Bronchial epithelial cell (primary cell): ENCODE measurements around the gene IQSEC3. TPM values are rescaled to one million over a fixed set of nuclear protein-coding genes. Genes with fewer than 3 reads are reported as not detected.

Source experiments
- DNase-seq: peaks from one replicate; pipeline ENCODE4 v3.0.0-alpha.2; 2010; ENCODE audit warnings: low read depth
- FAIRE-seq: peaks from 2 replicates; lab custom pipeline; 2011; peaks lifted over from hg19 to GRCh38; lab: Jason Lieb, UNC
- H3K27me3 ChIP-seq: 2 replicates; pipeline ENCODE4 v1.5.1; 2011; ENCODE audit warnings: low read length; ENCODE audit not compliant: control insufficient read depth, insufficient read depth
- H3K36me3 ChIP-seq: 2 replicates; pipeline ENCODE4 v1.5.1; 2011; ENCODE audit warnings: low read length; ENCODE audit not compliant: control insufficient read depth, insufficient read depth
- H3K4me3 ChIP-seq: 2 replicates; pipeline ENCODE4 v1.5.1; 2011; ENCODE audit warnings: mild to moderate bottlenecking, low read depth, low read length, control low read depth
- total RNA-seq: library from RNA; depleted of rRNA; stranded (reverse); fragments of >200 nt; gene quantifications from 2 replicates; pipeline ENCODE4 v1.2.1, GENCODE V29; 2014
- TF ChIP-seq, protein P1 (sequence below): IDR thresholded peaks from 2 replicates; pipeline ENCODE4 v1.5.1; 2011; ENCODE audit warnings: mild to moderate bottlenecking, moderate library complexity, low read length, control low read depth, inconsistent platforms; ENCODE audit not compliant: insufficient read depth, severe bottlenecking

The IQSEC3 gene
- total RNA-seq, 1 donor from 2014 or later = not detected

DNA sequence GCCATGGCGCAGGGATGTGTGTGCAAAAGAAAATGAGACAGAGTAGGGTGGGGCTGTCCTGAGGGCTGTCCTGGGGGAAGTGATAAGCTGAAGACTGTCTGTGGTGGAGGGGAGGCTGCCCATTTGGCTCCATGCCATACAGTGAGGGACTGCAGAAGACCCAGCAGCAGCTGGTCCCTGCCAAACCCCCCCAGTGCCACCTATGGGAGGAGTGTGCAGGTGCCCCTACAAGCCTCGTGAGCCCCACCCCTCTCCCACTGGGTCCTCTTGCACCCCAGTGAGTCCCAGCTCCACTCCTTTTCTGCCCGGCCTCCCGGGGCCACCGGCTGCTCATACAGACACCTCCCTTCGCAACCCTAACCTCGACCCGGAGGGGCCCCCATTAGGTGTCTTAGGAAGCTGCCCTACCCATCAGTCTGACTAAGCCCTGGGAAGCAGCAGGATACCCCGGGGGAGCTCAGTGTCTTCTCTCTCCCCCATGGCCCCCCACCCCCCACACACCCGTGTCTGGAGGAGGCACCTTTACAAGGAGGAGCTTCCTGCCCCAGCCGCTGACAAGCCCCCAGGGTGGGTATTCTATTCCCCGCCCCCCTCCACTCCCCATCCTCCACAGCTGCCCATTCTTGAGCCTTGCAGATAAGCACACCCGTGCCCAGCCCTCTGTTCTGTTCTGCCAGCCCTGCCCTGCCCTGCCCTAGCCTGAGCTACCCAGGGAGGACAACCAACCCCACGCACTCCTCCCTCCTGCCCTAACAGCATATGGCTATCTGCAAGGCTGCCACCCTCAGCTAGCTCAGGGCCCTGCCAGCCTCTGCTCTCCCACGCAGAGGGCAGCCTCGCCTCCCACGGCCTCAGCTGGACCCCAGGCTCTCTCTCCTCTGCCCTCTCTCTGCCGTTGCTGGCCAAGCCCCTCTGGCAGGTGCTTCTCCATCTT lies 105.4 kb downstream of the IQSEC3 start:
- TF ChIP-seq, protein P1, sequence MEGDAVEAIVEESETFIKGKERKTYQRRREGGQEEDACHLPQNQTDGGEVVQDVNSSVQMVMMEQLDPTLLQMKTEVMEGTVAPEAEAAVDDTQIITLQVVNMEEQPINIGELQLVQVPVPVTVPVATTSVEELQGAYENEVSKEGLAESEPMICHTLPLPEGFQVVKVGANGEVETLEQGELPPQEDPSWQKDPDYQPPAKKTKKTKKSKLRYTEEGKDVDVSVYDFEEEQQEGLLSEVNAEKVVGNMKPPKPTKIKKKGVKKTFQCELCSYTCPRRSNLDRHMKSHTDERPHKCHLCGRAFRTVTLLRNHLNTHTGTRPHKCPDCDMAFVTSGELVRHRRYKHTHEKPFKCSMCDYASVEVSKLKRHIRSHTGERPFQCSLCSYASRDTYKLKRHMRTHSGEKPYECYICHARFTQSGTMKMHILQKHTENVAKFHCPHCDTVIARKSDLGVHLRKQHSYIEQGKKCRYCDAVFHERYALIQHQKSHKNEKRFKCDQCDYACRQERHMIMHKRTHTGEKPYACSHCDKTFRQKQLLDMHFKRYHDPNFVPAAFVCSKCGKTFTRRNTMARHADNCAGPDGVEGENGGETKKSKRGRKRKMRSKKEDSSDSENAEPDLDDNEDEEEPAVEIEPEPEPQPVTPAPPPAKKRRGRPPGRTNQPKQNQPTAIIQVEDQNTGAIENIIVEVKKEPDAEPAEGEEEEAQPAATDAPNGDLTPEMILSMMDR = no peak
- Histone ChIP-seq H3K27me3 (peaks cover 6% of the 10 kb centered on the region), H3K4me3 (no peak overlapping the region), H3K36me3 (no peaks in the 10 kb centered on the region)
- FAIRE-seq (no peak), DNase-seq (no peak)

GRCh38 chr12:172732-173161 lies 106.2 kb downstream of the IQSEC3 start:
- TF ChIP-seq, protein P1 = no peak
- Histone ChIP-seq H3K36me3 (no peaks in the 10 kb centered on the region), H3K27me3 (peaks cover 4% of the 10 kb centered on the region), H3K4me3 (no peak overlapping the region)
- FAIRE-seq = no peak
- DNase-seq = no peak

DNA sequence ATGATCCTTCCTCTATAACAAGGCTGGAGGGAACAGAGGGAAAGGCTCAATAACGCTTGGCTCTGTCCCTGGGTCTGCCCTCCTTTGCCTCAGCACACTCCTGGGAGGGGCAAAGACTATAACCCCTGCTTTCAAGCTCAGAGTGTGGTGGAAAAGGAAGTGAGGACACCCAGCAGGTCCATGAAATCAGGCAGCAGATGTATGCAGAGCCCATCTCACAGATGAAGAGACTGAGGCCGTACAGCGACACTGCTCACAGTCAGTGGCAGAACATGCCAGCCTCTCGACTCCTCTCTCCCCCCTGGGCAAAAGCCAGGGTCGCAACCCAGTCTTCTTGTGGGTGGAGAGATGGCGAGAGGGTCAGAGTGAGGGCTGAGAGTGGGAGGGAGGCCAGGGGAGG lies 107.6 kb downstream of the IQSEC3 start:
- no peak for DNase-seq
- Histone ChIP-seq H3K27me3 (no peaks in the 10 kb centered on the region), H3K4me3 (no peak overlapping the region), H3K36me3 (no peaks in the 10 kb centered on the region)
- no peak for FAIRE-seq
- TF ChIP-seq, protein P1 = no peak

GRCh38 chr12:174596-174995 lies 108.0 kb downstream of the IQSEC3 start:
- TF ChIP-seq, protein P1 = no peak
- no peak for DNase-seq
- H3K27me3 ChIP-seq = no peaks in the 10 kb centered on the region
- no peaks in the 10 kb centered on the region for H3K36me3 ChIP-seq
- FAIRE-seq = no peak
- H3K4me3 ChIP-seq = no peak overlapping the region

- no peaks in the 10 kb centered on the region for H3K36me3 ChIP-seq
- peaks cover 1% of the 10 kb centered on the region for H3K27me3 ChIP-seq
- DNase-seq = no peak
- no peak overlapping the region for H3K4me3 ChIP-seq
- FAIRE-seq = no peak
- TF ChIP-seq, protein P1 = no peak
Observed at GRCh38 chr12:175250-175649, 108.7 kb downstream of the IQSEC3 start.

GRCh38 chr12:175759-176158 lies 109.2 kb downstream of the IQSEC3 start:
- H3K36me3 ChIP-seq = no peaks in the 10 kb centered on the region
- TF ChIP-seq, protein P1 = no peak
- DNase-seq (no peak), FAIRE-seq (no peak)
- H3K27me3 ChIP-seq = peaks cover 1% of the 10 kb centered on the region
- no peak overlapping the region for H3K4me3 ChIP-seq
